GM21737 (cell line): Measurements from ENCODE around the gene TRIM17.

Experiments
- ATAC-seq: cut with Tn5 transposase; IDR thresholded peaks from one replicate; pipeline ENCODE4 v1.9.1; 2021; ENCODE audit warnings: mild to moderate bottlenecking, moderate library complexity; ENCODE audit not compliant: unreplicated experiment

TRIM17 gene

GRCh38 chr1:228385232-228385631 is 31.4 kb downstream of the TRIM17 start:
- no peak for ATAC-seq

- ATAC-seq = no peak
Measured at GRCh38 chr1:228383773-228384172, 32.9 kb downstream of the TRIM17 start.

GRCh38 chr1:228381356-228381755 is 35.3 kb downstream of the TRIM17 start:
- ATAC-seq = no peak

- ATAC-seq = no peak
Measured at GRCh38 chr1:228379666-228380065, 37.0 kb downstream of the TRIM17 start.

GRCh38 chr1:228378873-228379460 is 37.7 kb downstream of the TRIM17 start:
- no peak for ATAC-seq

- no peak for ATAC-seq
Measured at GRCh38 chr1:228378090-228378872, 38.4 kb downstream of the TRIM17 start.

GRCh38 chr1:228377664-228378089 is 39.0 kb downstream of the TRIM17 start:
- no peak for ATAC-seq

GRCh38 chr1:228376651-228377631 is 39.7 kb downstream of the TRIM17 start:
- no peak for ATAC-seq

- ATAC-seq = no peak
Measured at GRCh38 chr1:228376262-228376628, 40.4 kb downstream of the TRIM17 start.

GRCh38 chr1:228375578-228376261 is 40.9 kb downstream of the TRIM17 start:
- ATAC-seq = no peak

GRCh38 chr1:228374711-228375577 is 41.7 kb downstream of the TRIM17 start:
- no peak for ATAC-seq

- no peak for ATAC-seq
Measured at GRCh38 chr1:228373681-228374571, 42.7 kb downstream of the TRIM17 start.

- no peak for ATAC-seq
Measured at GRCh38 chr1:228373004-228373680, 43.5 kb downstream of the TRIM17 start.

GRCh38 chr1:228372183-228373003 is 44.3 kb downstream of the TRIM17 start:
- no peak for ATAC-seq

- no peak for ATAC-seq
Measured at GRCh38 chr1:228371741-228372182, 44.9 kb downstream of the TRIM17 start.

GRCh38 chr1:228370941-228371740 is 45.5 kb downstream of the TRIM17 start:
- ATAC-seq = no peak
